ENCODE results near the gene CSRP3. TPM values are rescaled to one million over a fixed set of nuclear protein-coding genes. Genes with fewer than 3 reads are reported as not detected.

The CSRP3 gene
- total RNA-seq, 4 donors from 2014 or later = not detected

- TF ChIP-seq CTCF (IDR thresholded peaks at IDR 0.05) = no peak
- no peak for ATAC-seq (ENCODE audit: low FRiP score)
These were observed 23.8 kb upstream of the CSRP3 start for GRCh38 chr11:19225581-19225980.

GRCh38 chr11:19225123-19225522 is 23.3 kb upstream of the CSRP3 start:
- DNase-seq (ENCODE audit: low spot score) (no peak), ATAC-seq (ENCODE audit: low FRiP score) (no peak)
- TF ChIP-seq CTCF (IDR thresholded peaks at IDR 0.05) = no peak

More at GRCh38 chr11:19225581-19225980, 23.8 kb upstream of the CSRP3 start:
- no peak for DNase-seq (ENCODE audit: low spot score)

- DNase-seq (ENCODE audit: low spot score) (no peak), ATAC-seq (ENCODE audit: low FRiP score) (no peak)
- TF ChIP-seq CTCF (IDR thresholded peaks at IDR 0.05) = no peak
These were observed 19.3 kb upstream of the CSRP3 start for GRCh38 chr11:19220903-19221724.

- no peak for DNase-seq (ENCODE audit: low spot score)
- TF ChIP-seq CTCF (IDR thresholded peaks at IDR 0.05) = no peak
- no peak for ATAC-seq (ENCODE audit: low FRiP score)
These were observed 17.1 kb upstream of the CSRP3 start for GRCh38 chr11:19218786-19219460.

- DNase-seq (ENCODE audit: low spot score) (no peak), ATAC-seq (ENCODE audit: low FRiP score) (no peak)
- TF ChIP-seq CTCF (IDR thresholded peaks at IDR 0.05) = no peak
These were observed 16.4 kb upstream of the CSRP3 start for GRCh38 chr11:19218216-19218615.

- no peak for TF ChIP-seq CTCF (IDR thresholded peaks at IDR 0.05)
- ATAC-seq (ENCODE audit: low FRiP score) (no peak), DNase-seq (ENCODE audit: low spot score) (no peak)
These were observed 15.1 kb upstream of the CSRP3 start for GRCh38 chr11:19216709-19217374.
